Uterus (tissue), 4 donors: ENCODE results near the gene PLSCR1. TPM values are rescaled to one million over a fixed set of nuclear protein-coding genes. Genes with fewer than 3 reads are reported as not detected.
"Not testable (repeated sequence)": the region's sequence is repeated elsewhere in the genome, so short reads cannot be mapped to it uniquely, and the experiment has no call there.

Experiments
- DNase-seq, 2 donors: peaks; one replicate each; pipeline ENCODE4 v3.0.0-alpha.2; 2019 to 2020
- H3K27ac ChIP-seq, 2 donors: fragments of 200-600 bp; sonication (generic); 1 replicate in 1 of 2; 2 replicates in 1 of 2; pipeline ENCODE4 v1.5.1; 2016 to 2018
- H3K27me3 ChIP-seq, 2 donors: fragments of 200-600 bp; sonication (generic); one replicate each; pipeline ENCODE4 v1.5.1; 2018 to 2019; ENCODE audit warnings: control low read depth in 1 of 2
- H3K36me3 ChIP-seq, 2 donors: fragments of 200-600 bp; sonication (generic); one replicate each; pipeline ENCODE4 v1.5.1; 2019; ENCODE audit warnings: control low read depth in 1 of 2
- H3K4me1 ChIP-seq, 2 donors: fragments of 200-600 bp; sonication (generic); one replicate each; pipeline ENCODE4 v1.5.1; 2018 to 2019; ENCODE audit warnings: control low read depth in 1 of 2
- H3K4me3 ChIP-seq, 2 donors: fragments of 200-600 bp; sonication (generic); 1 replicate in 1 of 2; 2 replicates in 1 of 2; pipeline ENCODE4 v1.5.1; 2018 to 2019; ENCODE audit warnings: mild to moderate bottlenecking in 1 of 2
- H3K9me3 ChIP-seq, 2 donors: fragments of 200-600 bp; sonication (generic); one replicate each; pipeline ENCODE4 v1.5.1; 2019; ENCODE audit warnings: control low read depth in 1 of 2
- POLR2A ChIP-seq, 2 donors: fragments of 450-650 bp; IDR thresholded peaks; one replicate each; pipeline ENCODE4 v1.6.1; 2016; ENCODE audit warnings: antibody characterized with exemption in 2 of 2, mild to moderate bottlenecking in 1 of 2, moderate library complexity in 1 of 2
- intact Hi-C: fragments of 100-400 bp; cut with DNase I; formaldehyde crosslinking; loops from one replicate; pipeline ENCODE4 v1.15.1; 2023; ENCODE audit warnings: low total_unique reads
- total RNA-seq, 4 donors: library from RNA; depleted of rRNA in 3 of 4; stranded (reverse); fragments of >200 nt in 3 of 4; gene quantifications; one replicate each; pipeline versions ENCODE4 v1.1.0 to v1.2.4, GENCODE V29; 2014 to 2023
- TF ChIP-seq, protein P1 (sequence below), 4 experiments: fragments of 200-600 bp in 2 of 4; fragments of 450-650 bp in 2 of 4; sonication (generic) in 2 of 4; IDR thresholded peaks; one replicate each; pipeline ENCODE4 v1.5.1; 2016 to 2019; ENCODE audit warnings: antibody characterized with exemption in 4 of 4, mild to moderate bottlenecking in 2 of 4, moderate library complexity in 1 of 4
- donor health status: DM: yes; HTN: yes; CAD: no.

The PLSCR1 gene
- total RNA-seq, 4 donors from 2014 or later = 75.6 to 248 (median 116) TPM

DNA sequence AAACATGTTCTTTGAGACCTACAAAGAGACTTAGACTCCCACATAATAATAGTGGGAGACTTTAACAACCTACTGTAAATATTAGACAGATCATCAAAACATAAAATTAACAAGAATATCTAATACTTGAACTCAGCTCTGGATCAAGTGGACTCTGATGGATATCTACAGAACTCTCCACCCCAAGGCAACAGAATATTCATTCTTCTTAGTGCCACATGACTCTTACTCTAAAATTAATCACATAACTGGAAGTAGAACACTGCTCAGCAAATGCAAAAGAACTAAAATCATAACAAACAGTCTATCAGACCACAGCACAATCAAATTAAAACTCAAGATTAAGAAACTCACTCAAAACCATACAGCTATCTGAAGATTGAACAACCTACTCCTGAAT, 59.1 kb downstream of the PLSCR1 start:
- H3K4me1 ChIP-seq = no peaks in the 10 kb centered on the region
- TF ChIP-seq, protein P1, sequence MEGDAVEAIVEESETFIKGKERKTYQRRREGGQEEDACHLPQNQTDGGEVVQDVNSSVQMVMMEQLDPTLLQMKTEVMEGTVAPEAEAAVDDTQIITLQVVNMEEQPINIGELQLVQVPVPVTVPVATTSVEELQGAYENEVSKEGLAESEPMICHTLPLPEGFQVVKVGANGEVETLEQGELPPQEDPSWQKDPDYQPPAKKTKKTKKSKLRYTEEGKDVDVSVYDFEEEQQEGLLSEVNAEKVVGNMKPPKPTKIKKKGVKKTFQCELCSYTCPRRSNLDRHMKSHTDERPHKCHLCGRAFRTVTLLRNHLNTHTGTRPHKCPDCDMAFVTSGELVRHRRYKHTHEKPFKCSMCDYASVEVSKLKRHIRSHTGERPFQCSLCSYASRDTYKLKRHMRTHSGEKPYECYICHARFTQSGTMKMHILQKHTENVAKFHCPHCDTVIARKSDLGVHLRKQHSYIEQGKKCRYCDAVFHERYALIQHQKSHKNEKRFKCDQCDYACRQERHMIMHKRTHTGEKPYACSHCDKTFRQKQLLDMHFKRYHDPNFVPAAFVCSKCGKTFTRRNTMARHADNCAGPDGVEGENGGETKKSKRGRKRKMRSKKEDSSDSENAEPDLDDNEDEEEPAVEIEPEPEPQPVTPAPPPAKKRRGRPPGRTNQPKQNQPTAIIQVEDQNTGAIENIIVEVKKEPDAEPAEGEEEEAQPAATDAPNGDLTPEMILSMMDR (IDR thresholded peaks at IDR 0.05) = no peak
- TF ChIP-seq POLR2A (IDR thresholded peaks at IDR 0.05) = no peak
- H3K36me3 ChIP-seq = no peaks in the 10 kb centered on the region
- intact Hi-C loops = no loop called here
- H3K4me3 ChIP-seq = no peak overlapping the region
- H3K27me3 ChIP-seq = no peaks in the 10 kb centered on the region
- H3K9me3 ChIP-seq = peaks cover 0 to 3% of the 10 kb centered on the region in 2 donors
- no peak overlapping the region for H3K27ac ChIP-seq
- no peak for DNase-seq

DNA sequence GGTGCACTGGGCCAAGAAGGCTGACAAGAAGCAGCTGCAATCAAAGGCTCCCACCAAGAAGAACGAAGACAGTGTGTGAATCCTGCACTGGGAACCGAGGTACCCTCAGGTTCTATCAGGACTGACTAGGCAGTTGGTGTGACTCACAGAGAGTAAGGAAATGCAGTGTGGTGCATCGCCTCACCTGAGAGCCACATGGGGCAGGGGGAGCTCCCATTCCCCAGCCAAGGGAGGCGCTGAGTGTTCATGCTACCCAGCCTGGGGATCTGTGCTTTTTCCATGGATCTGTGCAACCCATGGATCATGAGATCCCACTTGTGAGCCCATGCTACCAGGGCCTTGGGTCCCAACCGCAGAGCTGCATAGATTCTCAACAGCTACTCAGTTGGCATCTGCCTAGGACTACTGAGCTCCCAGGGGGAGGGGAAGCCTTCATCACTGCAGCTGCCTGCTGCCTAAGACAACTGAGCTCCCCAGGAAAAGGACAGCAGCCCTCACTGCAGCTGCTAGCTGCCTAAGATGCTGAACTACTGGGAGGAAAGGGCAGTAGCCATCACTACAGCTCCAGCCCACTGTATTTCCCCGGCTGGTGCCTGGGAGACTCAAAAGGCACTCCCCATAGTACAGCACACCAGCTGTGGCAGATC, 68.2 kb downstream of the PLSCR1 start:
- no peak for DNase-seq
- intact Hi-C loops = no loop called here
- no peaks in the 10 kb centered on the region for H3K36me3 ChIP-seq
- TF ChIP-seq, protein P1 (IDR thresholded peaks at IDR 0.05) = no peak
- TF ChIP-seq POLR2A (IDR thresholded peaks at IDR 0.05) = no peak
- no peaks in the 10 kb centered on the region for H3K4me1 ChIP-seq
- no peak overlapping the region for H3K27ac ChIP-seq
- no peaks in the 10 kb centered on the region for H3K9me3 ChIP-seq
- H3K4me3 ChIP-seq = no peak overlapping the region
- H3K27me3 ChIP-seq = no peaks in the 10 kb centered on the region

DNA sequence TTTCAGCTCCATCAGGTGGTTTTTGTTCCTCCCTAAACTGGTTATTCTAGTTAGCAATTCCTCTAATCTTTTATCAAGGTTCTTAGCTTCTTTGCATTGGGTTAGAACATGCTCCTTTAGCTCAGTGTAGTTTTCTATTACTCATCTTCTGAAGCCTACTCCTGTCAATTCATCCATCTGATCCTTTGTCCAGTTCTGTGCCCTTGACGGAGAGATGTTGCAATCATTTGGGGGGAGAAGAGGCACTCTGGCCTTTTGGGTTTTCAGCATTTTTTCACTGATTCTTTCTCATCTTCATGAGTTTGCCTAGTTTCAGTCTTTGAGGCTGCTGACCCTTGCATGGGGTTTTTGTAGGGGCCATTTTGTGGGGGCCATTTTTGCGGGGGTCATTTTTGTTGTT, 69.4 kb downstream of the PLSCR1 start:
- H3K9me3 ChIP-seq, intact Hi-C loops, H3K4me3 ChIP-seq, H3K27ac ChIP-seq, DNase-seq, H3K36me3 ChIP-seq, H3K4me1 ChIP-seq, H3K27me3 ChIP-seq: not testable (repeated sequence)

DNA sequence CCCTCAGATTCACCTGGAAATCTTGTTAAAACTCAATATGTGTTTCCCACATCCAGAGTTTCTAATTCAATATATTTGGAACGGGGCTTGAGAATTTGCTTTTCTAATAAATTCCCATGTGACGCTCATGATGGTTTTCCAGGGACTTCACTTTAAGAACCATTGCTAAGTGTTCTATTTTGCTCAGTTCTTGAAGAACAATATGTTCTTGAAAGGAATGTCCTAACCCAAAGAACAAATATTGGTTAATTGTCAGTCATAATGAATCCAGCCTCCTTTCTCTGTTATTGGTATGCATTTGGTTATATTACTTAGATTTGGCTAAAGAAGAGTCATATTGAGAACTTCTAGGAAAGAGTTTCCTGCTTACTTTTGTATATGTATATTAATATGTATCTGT, 70.7 kb downstream of the PLSCR1 start:
- no peak for DNase-seq
- intact Hi-C loops = no loop called here
- no peaks in the 10 kb centered on the region for H3K27me3 ChIP-seq
- TF ChIP-seq, protein P1 (IDR thresholded peaks at IDR 0.05) = no peak
- H3K36me3 ChIP-seq = no peaks in the 10 kb centered on the region
- H3K27ac ChIP-seq = no peak overlapping the region
- no peaks in the 10 kb centered on the region for H3K9me3 ChIP-seq
- no peaks in the 10 kb centered on the region for H3K4me1 ChIP-seq
- H3K4me3 ChIP-seq = no peak overlapping the region

DNA sequence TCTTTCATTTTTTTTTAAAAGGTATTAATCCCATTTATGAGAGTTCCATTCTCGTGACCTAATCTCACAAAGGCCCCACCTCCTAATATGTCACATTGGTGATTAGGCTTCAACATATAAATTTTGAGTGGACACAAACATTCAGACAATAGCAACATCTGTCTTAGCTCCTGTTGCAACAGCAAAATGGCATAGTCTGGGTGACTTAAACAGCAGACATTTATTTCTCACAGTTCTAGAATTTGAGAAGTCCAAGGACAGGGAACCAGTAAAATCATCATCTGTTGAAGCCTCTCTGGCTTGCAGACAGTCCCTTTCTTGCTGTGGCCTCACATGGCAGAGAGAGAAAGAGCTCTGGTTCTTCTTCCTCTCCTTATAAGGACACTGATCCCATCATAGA, 71.8 kb downstream of the PLSCR1 start:
- TF ChIP-seq POLR2A (IDR thresholded peaks at IDR 0.05) = no peak
- TF ChIP-seq, protein P1 (IDR thresholded peaks at IDR 0.05) = no peak
- Histone ChIP-seq H3K4me1 (no peaks in the 10 kb centered on the region), H3K27me3 (no peaks in the 10 kb centered on the region), H3K4me3 (no peak overlapping the region), H3K36me3 (no peaks in the 10 kb centered on the region), H3K9me3 (no peaks in the 10 kb centered on the region), H3K27ac (no peak overlapping the region)
- DNase-seq = no peak
- intact Hi-C loops = no loop called here

DNA sequence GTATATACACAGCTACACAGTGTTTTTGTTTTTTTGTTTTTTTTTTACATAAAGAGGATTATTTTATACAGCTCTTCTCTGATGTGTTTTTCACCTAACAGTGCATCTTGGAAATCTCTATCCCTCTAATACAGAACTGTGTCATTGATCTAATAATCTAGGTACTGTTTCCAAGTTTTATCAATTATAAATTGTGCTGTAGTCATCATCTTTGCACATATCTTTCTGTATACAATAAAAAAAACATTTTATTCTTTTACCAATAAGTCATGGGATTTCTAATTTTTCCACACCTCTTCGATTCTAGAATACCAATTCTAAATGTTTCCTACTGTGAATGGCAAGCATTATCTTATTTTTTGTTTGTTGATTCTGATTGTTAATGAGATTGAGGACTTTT, 73.4 kb downstream of the PLSCR1 start:
- no peak for DNase-seq
- H3K4me3 ChIP-seq = no peak overlapping the region
- intact Hi-C loops = no loop called here

More for the DNA sequence above, 73.4 kb downstream of the PLSCR1 start:
- H3K36me3 ChIP-seq = no peaks in the 10 kb centered on the region
- H3K4me1 ChIP-seq = peaks cover 0 to 7% of the 10 kb centered on the region in 2 donors
- H3K9me3 ChIP-seq = no peaks in the 10 kb centered on the region
- no peaks in the 10 kb centered on the region for H3K27me3 ChIP-seq
- H3K27ac ChIP-seq = no peak overlapping the region
- no peak for TF ChIP-seq POLR2A (IDR thresholded peaks at IDR 0.05)
- TF ChIP-seq, protein P1 (IDR thresholded peaks at IDR 0.05) = no peak
